Kidney glomerular epithelial cell (primary cell): ENCODE results near the gene CDH23.

Experiments used
- DNase-seq: peaks from one replicate; lab custom pipeline; 2025; lab: John Stamatoyannopoulos, UW

CDH23 gene

DNA sequence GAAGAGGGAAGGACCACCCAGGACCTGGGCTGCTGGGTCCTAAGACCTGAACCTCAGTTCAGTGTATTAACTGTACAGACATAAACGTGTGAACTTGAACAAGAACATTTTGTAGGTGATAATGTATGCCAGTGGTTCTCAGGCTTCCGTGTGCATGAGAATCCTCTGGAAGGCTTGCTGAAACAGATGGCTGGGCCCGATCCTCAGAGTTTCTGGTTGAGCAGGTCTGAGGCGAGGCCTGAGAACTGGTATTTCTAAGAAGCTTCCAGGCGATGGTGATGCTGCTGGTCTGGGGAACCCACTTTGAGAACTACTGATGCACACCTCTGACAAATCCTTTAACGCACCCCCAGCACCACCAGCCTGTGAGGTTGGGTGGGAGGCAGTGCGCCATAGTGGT is 70.4 kb downstream of the CDH23 start:
- DNase-seq = no peak

- DNase-seq = no peak
These were observed 71.0 kb downstream of the CDH23 start for GRCh38 chr10:71467569-71468362.

GRCh38 chr10:71468363-71469094 is 71.8 kb downstream of the CDH23 start:
- DNase-seq = no peak

DNA sequence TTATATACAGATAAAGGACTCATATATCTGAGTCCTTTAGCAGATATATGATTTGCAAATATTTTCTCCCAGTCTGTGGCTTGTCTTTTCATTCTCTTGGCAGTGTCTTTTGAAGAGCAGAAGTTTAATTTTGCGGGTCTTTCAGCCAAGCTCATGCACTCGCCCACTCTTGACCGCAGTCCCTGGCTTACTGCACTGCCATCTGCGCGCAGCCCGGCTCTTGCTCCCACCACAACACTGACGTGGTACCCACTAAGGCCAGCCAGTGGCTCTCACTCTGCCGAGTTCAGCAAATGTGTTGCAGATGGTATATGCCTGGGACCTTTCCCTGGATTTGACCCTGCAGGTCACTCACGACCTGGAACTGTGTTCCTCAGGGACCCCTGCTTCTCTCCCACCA is 74.3 kb downstream of the CDH23 start:
- DNase-seq = no peak

DNA sequence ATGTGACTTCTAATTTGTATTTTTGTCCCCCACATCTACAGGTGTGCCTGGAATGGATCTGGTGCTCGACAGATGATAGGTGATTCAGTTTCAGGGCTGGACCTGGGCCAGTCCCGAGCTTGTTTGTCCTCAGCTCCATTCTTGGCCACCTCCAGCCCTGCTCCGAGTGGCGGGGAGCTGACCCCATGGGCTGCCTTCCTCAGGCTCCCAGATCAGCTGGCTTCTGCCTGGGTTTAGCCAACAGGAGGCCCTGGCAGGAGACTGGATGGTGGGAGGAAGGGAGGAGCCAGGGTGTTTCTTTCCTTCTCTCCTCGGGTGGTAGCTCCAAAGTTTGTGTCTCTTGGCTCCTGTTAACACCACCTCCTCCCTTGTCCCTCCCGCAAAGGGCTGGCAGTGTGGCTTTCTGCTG is 75.2 kb downstream of the CDH23 start:
- DNase-seq = no peak

- DNase-seq = no peak
These were observed 75.7 kb downstream of the CDH23 start for GRCh38 chr10:71472466-71472865.

DNA sequence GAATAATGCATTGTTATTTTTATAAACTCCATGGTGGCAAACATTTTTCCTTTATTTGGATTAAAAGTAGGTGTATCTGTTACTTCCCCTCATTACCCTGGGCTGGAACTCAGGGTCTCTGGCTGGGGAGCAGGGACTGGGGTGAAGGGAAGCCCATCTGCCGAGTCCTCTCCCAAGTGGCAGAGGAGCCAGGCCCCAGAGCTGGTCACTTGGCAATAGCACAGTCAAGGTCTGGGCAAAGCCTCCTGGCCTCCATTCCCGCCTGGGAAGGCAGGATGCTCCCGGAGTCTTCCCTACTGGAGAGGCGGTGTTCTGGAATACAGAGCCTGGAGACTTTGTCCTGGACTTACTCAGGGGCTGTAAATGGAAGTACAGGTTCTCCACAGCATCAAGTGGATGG is 76.2 kb downstream of the CDH23 start:
- DNase-seq = no peak

DNA sequence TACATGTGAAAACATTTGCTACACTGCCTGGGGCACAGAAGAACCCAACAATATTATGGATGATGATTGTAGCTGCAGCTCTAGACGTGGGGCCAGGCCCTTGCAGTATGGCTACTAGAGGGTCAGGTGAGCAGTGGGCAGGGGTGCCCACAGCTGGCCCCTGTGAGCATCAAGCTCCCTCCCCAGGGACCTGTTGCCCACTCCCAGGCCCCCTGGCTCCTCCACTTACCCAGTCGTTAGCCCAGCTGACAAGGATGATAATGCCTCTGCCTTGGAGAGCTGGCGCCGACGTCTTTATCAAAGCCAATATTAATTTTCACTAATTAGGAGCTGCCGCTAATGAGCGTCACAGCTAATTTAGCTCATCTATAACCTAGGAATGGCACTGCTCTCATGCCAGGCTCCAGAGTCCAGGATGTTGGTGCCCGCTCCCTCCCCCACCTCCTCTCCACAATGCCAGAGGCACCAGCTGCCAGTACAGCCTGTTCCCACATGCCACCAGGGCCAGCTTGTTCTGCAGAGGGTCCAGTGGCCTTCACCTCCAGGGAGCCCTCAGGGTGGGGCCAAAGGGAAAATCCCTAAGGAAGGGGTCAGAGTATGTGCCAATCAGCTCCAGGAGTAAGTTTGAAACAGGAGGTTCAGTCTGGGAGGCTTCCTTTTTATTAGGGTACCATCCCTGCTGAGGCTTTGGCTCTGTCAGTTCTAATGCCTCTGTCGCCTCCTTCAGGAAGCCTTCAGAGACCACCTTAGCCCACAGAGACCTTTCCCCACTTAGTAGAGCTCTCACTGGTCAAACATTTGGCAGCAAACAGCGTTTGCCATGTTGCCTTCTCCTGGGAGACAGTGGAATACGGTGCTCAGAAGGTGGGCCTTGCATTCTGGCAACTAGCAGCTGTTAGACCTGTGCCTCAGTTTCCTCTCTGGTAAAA is 77.2 kb downstream of the CDH23 start:
- DNase-seq = no peak

- no peak for DNase-seq
These were observed 78.1 kb downstream of the CDH23 start for GRCh38 chr10:71474702-71475242.

DNA sequence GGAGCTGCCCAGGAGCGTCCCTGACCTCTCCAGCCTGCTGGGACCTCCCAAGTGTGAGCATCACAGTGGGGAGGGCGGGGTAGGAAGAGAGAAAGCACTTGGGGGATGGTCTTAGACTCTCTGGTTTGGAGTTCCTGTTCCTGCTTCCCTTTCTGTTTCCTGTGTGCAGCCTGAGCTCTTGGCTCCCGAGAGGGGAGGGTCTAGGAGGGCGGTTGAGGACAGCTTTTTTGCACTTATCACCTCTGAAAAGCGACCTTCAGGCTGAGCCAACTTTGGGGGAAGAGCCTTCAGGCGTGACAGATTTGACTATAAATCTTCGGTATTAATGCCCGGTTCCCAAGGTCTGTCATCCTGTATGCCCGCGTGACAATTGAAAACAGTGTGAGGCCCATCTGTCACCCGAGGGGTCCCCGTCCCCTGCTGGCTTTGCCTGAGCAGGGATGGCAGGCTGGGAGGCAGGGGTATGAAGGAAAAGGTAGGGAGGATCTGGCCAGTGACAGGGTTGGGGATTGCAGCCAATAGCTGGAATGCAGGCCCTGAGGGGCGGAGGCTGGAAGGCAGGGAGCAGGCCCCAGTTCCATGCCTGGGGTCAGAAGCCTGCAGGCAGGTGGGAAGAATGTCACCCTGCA is 78.6 kb downstream of the CDH23 start:
- DNase-seq = no peak

- DNase-seq = no peak
These were observed 79.7 kb downstream of the CDH23 start for GRCh38 chr10:71476228-71477011.

DNA sequence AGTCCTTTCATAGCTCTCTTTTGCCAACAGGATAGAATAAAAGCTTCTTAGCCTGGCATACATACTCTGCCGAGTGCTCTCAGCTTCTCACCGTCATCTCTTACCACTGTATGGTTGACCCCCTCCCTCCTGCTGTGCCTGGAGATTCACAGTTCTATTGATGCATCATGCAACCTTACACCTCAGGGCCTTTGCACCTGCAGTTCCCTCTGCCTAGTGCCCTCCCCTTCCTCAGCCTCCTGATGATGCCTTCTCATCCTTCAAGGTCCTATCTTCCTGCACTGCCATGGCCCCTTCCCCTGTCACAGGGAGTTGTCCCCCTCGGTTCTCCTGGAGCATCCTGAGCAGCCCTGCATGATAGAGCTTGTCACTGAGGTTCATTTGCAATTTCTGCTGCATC is 81.5 kb downstream of the CDH23 start:
- DNase-seq = no peak

GRCh38 chr10:71478813-71479365 is 82.2 kb downstream of the CDH23 start:
- DNase-seq = no peak

DNA sequence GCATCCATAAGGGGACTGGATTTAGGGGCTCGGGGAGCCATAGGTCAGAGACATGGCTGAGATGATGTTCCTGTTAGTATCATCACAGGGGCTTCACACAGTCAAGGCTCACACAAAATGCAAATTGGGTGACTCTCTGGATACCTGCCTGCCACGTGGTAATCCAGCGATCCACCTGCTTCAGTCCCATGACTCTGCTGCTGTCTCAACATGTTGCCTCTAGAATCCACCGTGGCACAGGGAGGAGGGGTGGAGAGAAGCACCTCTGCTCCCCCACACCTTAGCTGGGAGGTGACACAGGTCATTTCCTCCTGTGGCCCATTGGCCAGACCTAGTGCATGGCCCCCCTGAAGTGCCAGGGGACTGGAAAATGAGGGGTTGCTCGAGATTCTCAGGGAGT is 83.1 kb downstream of the CDH23 start:
- no peak for DNase-seq

DNA sequence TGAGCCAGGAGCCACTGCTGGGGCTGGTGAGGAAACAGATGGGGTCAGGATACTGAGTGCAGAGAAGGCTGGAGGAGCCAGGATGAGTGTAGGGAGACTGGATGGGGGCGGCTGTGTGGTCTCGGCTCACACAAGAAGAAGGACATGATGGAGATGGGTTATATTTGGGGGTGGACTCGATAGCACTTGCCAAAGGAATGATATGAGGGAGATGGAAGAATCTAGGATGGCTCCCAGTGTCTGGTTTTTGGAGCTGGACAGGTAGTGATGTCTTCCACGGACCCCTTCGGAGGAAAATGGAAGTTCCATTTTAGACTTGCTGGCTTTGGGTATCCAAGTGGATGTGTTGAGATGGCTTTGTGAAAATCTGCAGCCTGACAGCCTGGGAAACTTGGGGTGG is 83.9 kb downstream of the CDH23 start:
- no peak for DNase-seq

GRCh38 chr10:71481746-71482410 is 85.2 kb downstream of the CDH23 start:
- no peak for DNase-seq

DNA sequence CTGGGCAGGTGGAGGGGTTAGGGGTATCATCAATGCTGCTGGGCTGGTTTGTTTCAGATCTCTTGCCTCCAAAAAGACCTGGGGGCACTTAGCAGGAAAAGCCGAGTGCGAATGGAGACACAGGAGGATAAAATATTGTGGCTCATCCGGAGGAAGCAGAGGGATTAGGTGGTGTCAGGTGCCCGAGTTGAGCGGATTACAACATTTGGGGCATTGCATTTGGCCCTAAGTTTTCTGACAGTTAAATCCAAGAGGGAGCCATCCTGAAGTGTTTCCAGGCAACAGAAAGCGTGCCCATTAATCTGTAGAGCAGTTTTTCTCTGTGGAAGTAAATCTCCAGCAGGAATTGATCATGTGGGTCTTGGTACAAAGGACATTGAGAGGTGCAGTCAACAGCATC is 85.9 kb downstream of the CDH23 start:
- no peak for DNase-seq

- no peak for DNase-seq
These were observed 86.4 kb downstream of the CDH23 start for GRCh38 chr10:71483135-71483534.

DNA sequence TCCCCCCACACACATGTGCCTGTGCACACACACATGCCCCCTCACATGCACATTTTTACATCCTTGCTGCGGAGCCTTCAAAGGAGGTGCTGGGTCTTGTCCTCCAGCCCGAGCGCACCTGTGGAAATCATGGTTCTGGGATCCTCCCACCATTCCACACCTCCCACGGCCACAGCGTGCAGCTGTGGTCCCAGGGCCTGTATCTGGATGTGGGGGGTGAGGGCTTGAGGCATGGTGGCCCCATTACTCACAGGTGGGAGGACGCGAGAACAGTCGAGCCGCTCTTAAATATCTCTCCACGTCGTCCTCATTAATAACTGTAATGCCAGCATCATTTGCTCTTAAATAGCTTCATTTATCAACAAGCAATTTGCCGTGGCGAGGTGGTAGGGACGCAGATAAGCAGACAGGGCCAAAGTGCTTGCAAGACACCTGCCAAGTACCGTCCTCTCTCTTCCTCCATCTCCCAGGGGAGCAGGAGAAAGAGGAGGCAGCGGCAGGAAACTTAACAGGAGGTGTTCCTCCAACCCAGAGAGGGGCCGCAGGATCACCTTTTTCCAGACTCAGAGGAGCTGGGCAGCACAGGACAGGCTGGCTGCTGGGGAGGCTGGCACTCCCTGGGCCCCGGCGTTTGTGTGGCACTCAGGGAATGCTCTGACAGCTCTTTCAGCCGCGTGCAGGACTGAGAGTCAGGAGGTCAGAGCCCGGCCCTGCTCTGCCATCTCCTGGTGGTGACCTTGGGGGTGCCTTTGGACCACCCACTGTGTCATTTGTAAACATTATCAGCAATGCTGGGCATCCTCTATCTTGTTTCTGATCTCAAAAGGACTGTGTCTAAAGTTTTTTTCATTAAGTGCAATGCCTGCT is 87.4 kb downstream of the CDH23 start:
- no peak for DNase-seq
